OCI-LY7 (cell line): ENCODE data around the gene NOTCH3.

Source experiments
- CTCF ChIP-seq: fragments of 200-600 bp; sonication (generic); conservative IDR thresholded peaks from 2 replicates; pipeline ENCODE4 v1.5.1; 2014; ENCODE audit warnings: mild to moderate bottlenecking, antibody characterized with exemption, low read length, moderate library complexity, mixed read lengths
- EZH2phosphoT487 ChIP-seq: fragments of 200-600 bp; sonication (generic); IDR thresholded peaks from 2 replicates; pipeline ENCODE4 v1.6.1; 2018; ENCODE audit warnings: low read depth, borderline replicate concordance, mild to moderate bottlenecking, mixed run types, antibody characterized with exemption, low read length, moderate library complexity, mixed read lengths

GRCh38 chr19:15169541-15170285, 31.1 kb downstream of the NOTCH3 start:
- TF ChIP-seq EZH2phosphoT487 (no peak), CTCF (no peak)
